ENCODE measurements around the gene DPH1.
A peak's percentile ranks its signal among the peaks of the same experiment; 100 is the strongest.
"Not testable (repeated sequence)": the region's sequence is repeated elsewhere in the genome, so short reads cannot be mapped to it uniquely, and the experiment has no call there.

DPH1 gene

GRCh38 chr17:2008332-2009126, 21.4 kb upstream of the DPH1 start:
- no peak for DNase-seq (ENCODE audit: low read depth, low spot score)

DNA sequence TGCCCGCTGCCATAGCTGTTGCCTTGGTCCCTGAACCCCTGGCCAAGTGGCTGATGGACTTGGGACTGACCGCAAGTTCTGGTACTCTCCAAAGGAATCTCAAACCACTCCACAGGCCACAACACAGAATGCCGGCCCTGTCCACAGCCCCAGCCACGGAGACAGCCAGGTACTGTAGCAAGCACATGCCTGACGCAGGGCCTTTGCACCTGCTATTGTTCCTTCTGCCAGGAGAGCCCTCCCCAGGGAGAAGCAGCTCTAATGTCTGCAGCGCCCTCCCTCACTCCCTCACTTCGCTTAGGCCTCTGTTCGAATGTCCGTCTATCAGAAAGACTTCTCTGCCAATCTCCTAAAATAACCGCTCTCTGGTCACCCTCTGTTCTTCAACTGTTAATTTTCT, 20.2 kb upstream of the DPH1 start:
- DNase-seq (ENCODE audit: low read depth, low spot score) = no peak

- no peak for DNase-seq (ENCODE audit: low read depth, low spot score)
These were observed 18.3 kb upstream of the DPH1 start for GRCh38 chr17:2011411-2012371.

DNA sequence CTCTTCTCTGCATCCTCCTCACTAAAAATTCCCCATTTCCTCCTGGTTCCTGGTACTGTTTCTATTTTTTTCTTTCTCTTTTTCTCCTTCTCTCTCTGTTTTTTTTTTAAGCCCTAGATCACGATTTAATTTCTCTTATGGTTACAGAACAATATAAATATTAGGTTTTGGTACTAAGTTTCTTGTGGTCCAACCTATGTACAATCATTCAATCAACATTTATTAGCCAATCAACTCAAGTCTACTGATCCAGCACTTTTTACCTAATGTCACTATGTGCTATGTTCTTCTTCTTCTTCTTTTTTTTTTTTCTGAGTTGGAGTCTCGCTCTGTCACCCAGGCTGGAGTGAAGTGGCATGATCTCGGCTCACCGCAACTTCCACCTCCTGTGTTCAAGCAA, 17.5 kb upstream of the DPH1 start:
- DNase-seq (ENCODE audit: low read depth, low spot score) = no peak

- DNase-seq (ENCODE audit: low read depth, low spot score) = not testable (repeated sequence)
These were observed 16.5 kb upstream of the DPH1 start for GRCh38 chr17:2013220-2013993.

DNA sequence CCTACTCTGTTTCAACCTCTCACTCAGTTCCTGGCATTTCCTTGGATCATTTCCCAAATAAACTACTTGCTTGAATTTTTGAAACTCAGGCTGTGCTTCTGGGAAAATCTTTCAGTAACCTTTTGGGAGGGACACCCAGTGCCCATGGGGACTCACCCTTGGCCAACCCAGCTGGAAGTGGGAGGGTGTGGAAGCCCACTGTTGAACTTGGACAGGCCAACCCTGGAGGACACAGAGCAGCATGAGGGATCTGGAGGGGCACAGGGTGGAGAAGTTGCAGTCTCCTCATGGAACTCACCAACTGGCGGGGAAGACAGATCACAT, 16.0 kb upstream of the DPH1 start:
- no peak for DNase-seq (ENCODE audit: low read depth, low spot score)

GRCh38 chr17:2015314-2015713, 14.6 kb upstream of the DPH1 start:
- no peak for DNase-seq (ENCODE audit: low read depth, low spot score)

DNA sequence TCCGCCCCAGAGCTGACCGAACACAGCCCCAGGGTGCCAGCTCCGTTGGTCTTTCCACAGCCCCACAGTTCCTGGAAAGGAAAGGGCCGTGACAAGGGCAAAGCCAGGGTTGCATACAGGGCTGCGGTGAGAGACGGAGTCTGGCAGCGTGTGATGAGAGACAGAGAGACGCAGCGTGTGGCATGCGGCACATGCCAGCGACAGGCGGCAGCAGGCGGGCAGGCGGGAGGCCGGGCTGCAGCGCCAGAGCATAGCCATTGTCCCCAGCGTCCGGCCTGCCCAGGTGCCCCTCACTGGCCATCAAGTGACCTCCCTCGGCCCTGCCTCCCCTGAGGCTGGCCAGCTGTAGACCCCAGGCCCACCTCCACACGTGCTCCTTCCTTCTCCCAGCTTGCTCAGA, 13.5 kb upstream of the DPH1 start:
- no peak for DNase-seq (ENCODE audit: low read depth, low spot score)

DNA sequence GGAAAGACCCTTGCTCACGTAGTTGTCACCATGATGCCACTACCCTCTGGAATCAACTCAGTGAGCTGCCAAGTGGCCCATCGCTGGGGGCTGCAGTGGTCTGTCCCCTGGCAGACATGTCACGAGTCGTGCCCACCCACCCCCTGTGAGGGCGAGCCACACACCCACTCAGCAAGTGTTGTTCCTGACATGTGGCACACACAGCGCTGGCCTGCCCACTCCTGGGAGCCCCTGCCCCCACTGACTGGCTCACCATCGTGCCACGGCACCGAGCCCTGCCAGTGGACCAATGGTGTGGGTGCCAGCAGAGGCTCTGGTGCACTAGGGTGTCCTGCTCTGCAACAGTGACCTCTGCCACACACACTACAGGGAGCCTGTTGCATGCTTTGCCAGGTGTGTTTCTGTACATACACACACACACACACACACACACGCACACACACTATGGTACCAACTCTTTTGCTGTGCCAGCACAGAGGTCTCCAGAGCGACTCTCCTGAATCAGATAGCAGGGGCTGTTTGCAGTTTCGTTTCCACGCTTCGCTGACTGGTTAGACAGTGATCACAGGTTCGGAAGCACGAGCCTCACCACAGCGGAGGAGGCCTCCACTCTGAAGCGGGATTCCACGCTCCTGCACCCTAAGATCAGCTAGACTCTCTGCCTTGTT, 12.5 kb upstream of the DPH1 start:
- DNase-seq (ENCODE audit: low read depth, low spot score) = no peak

- DNase-seq (ENCODE audit: low read depth, low spot score) = no peak
These were observed 11.0 kb upstream of the DPH1 start for GRCh38 chr17:2018716-2019510.

GRCh38 chr17:2019723-2020122, 10.2 kb upstream of the DPH1 start:
- no peak for DNase-seq (ENCODE audit: low read depth, low spot score)

DNA sequence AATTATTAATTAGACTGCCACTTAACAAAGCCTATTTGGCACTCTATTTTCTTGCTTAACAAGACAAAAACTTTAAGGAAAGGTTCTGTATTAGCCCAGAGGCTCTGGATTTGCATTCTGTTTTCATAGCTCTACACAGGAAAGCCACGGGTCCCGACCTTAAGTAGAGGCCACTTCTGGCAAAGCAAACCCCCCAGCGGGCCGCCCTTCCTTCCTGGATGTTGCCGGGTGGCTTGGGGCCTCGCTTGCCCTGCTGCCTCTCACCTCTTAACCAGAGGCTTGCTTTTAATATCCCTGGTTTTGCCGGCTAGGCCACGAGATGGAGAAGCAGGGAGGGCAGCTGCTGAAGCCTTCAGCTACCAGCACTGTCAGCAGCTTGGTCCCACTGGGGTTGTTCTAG, 9.2 kb upstream of the DPH1 start:
- no peak for DNase-seq (ENCODE audit: low read depth, low spot score)

GRCh38 chr17:2022647-2023240, 7.2 kb upstream of the DPH1 start:
- DNase-seq (ENCODE audit: low read depth, low spot score) = no peak

- no peak for DNase-seq (ENCODE audit: low read depth, low spot score)
These were observed 6.7 kb upstream of the DPH1 start for GRCh38 chr17:2023256-2023655.

GRCh38 chr17:2023692-2024571, 6.0 kb upstream of the DPH1 start:
- DNase-seq (ENCODE audit: low read depth, low spot score) = no peak

- no peak for DNase-seq (ENCODE audit: low read depth, low spot score)
These were observed 5.3 kb upstream of the DPH1 start for GRCh38 chr17:2024572-2025219.

GRCh38 chr17:2025220-2025621, 4.7 kb upstream of the DPH1 start, which contains the start of gene RTN4RL1:
RTN4RL1 (minus strand) TSS chr17:2025334; CDS start chr17:2024865, 469 bp downstream.
- DNase-seq (ENCODE audit: low read depth, low spot score) = peak; percentile 29

DNA sequence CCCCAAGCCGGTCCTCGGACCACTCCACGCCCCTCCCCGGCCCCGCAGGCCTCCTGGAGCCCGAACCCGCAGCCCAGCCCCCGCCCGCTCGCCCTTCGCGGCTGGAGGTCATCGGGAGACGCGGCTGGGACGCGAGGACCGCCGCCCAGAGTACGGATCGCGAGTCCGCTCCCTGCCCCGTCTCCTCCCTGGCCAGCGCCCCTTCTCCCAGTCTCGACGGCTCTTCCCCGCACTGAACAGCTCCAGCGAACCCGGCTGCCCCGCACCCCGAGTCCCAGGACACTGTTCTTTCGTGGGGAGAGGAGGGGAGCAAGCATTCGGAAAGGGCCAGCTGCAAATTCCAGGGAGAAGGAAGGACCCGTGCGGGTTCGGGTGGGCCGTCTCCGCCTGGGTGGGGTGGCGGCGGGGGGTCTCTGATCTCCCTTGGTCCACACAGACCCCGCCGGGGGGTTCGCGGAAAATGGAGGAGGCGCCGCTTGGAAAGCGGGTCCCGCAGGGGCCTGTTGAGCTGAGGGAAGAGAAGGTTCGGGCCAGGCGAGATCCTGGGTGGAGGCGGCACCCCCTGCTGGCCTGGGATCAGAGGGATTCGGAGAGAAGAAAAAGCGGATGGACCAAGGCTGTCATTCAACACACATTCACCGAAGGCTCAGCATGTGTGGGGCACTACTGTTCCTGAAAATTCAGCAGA, 4.2 kb upstream of the DPH1 start:
- DNase-seq (ENCODE audit: low read depth, low spot score) = no peak

Data from activated naive CD8-positive, alpha-beta T cell treated with anti-CD3 and anti-CD28 coated beads, Interleukin-2, amount 50 U/mL, for 16 hours (primary cell).